Retinal pigment epithelial cell (primary cell): ENCODE data around the gene TFF3.

Source experiments
- DNase-seq: peaks from one replicate; pipeline ENCODE4 v3.0.0-alpha.2; 2010; ENCODE audit warnings: low read depth
- H3K4me3 ChIP-seq: 2 replicates; pipeline ENCODE4 v1.5.1; 2011; ENCODE audit warnings: mild to moderate bottlenecking, low read length, control low read depth, moderate library complexity
- TF ChIP-seq, protein P1 (sequence below): conservative IDR thresholded peaks from 2 replicates; pipeline ENCODE4 v1.5.1; 2011; ENCODE audit warnings: low read depth, low read length, control low read depth, inconsistent platforms

Gene TFF3

GRCh38 chr21:42358937-42359336 is 43.7 kb upstream of the TFF3 start:
- H3K4me3 ChIP-seq: no peak overlapping the region
- DNase-seq: no peak
- TF ChIP-seq, protein P1, sequence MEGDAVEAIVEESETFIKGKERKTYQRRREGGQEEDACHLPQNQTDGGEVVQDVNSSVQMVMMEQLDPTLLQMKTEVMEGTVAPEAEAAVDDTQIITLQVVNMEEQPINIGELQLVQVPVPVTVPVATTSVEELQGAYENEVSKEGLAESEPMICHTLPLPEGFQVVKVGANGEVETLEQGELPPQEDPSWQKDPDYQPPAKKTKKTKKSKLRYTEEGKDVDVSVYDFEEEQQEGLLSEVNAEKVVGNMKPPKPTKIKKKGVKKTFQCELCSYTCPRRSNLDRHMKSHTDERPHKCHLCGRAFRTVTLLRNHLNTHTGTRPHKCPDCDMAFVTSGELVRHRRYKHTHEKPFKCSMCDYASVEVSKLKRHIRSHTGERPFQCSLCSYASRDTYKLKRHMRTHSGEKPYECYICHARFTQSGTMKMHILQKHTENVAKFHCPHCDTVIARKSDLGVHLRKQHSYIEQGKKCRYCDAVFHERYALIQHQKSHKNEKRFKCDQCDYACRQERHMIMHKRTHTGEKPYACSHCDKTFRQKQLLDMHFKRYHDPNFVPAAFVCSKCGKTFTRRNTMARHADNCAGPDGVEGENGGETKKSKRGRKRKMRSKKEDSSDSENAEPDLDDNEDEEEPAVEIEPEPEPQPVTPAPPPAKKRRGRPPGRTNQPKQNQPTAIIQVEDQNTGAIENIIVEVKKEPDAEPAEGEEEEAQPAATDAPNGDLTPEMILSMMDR: no peak

- no peak for DNase-seq
- TF ChIP-seq, protein P1: no peak
- no peak overlapping the region for H3K4me3 ChIP-seq
Observed at GRCh38 chr21:42358261-42358660, 43.1 kb upstream of the TFF3 start.

DNA sequence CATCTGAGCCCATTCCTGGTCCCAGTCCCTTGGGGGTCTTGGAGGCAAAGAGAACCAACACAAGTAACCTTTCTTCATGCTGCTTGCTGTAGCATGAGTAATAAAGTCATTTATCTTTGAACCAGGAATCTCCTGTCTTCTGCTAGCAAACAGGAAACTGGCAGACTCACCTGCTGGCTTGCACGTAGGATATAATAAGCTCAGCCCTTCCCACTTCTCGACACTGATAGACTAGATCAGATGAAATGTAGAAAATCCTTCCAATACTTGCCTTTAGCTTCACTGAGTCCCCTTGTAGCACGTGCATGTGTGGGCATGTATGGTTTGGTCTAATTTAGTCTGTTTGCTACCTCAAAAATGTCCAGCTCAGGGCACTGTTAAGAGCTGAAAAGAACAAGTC is 42.1 kb upstream of the TFF3 start:
- no peak for DNase-seq
- TF ChIP-seq, protein P1: no peak
- H3K4me3 ChIP-seq: no peak overlapping the region

DNA sequence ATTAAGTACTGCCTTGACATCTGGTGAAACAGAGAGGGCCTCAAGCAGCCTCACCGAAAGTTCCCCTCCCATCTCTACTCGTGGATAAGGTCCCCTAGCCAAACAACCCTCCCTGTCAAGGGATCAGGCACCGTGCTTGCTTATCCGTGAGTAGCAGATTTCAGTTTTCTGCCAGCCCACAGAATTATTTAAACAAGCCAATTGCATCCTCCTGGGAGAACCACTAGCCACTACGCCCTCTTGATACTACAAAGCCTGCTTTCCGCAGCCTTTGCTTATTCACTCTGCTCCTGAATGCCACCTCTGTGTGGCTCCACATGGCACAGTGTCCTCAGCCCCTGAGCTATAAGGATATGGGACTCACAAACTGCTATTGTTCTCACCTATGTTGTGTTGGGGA is 41.4 kb upstream of the TFF3 start:
- no peak overlapping the region for H3K4me3 ChIP-seq
- TF ChIP-seq, protein P1: no peak
- DNase-seq: no peak

GRCh38 chr21:42356046-42356445 is 40.8 kb upstream of the TFF3 start:
- DNase-seq: no peak
- TF ChIP-seq, protein P1: no peak
- H3K4me3 ChIP-seq: no peak overlapping the region

GRCh38 chr21:42353623-42354022 is 38.4 kb upstream of the TFF3 start:
- TF ChIP-seq, protein P1: no peak
- no peak for DNase-seq

GRCh38 chr21:42352441-42353095 is 37.4 kb upstream of the TFF3 start:
- H3K4me3 ChIP-seq: no peak overlapping the region
- TF ChIP-seq, protein P1: no peak
- DNase-seq: no peak

More at GRCh38 chr21:42353623-42354022, 38.4 kb upstream of the TFF3 start:
- no peak overlapping the region for H3K4me3 ChIP-seq
